22Rv1 (cell line): ENCODE measurements around the gene SGCD.

Source experiments
- CTCF ChIP-seq: fragments of 450-650 bp; IDR thresholded peaks from 2 replicates; pipeline ENCODE4 v1.5.1; 2017; ENCODE audit warnings: mild to moderate bottlenecking
- ZFX ChIP-seq: fragments of 450-650 bp; IDR thresholded peaks from 2 replicates; pipeline ENCODE4 v1.6.1; 2017; ENCODE audit warnings: antibody characterized with exemption, borderline replicate concordance

- no peak for TF ChIP-seq CTCF
- no peak for TF ChIP-seq ZFX
These were observed 229.9 kb downstream of the SGCD start for GRCh38 chr5:156556666-156557406.
